GM23338 (cell line): ENCODE measurements around the gene PPP1R12C. TPM values are rescaled to one million over a fixed set of nuclear protein-coding genes. Genes with fewer than 3 reads are reported as not detected.
A peak's percentile ranks its signal among the peaks of the same experiment; 100 is the strongest.

Source experiments
- ATAC-seq: fragments of 200-7000 bp; cut with Tn5 transposase; 3 replicates; pipeline ENCODE4 v1.9.1; 2020
- DNase-seq: peaks from one replicate; pipeline ENCODE4 v3.0.0-alpha.2; 2015; ENCODE audit warnings: low spot score
- H2AFZ ChIP-seq: fragments of 200-600 bp; sonication (generic); 2 replicates; pipeline ENCODE4 v1.8.0; 2016; ENCODE audit warnings: antibody characterized with exemption, mild to moderate bottlenecking, moderate library complexity
- H3F3A ChIP-seq: fragments of 200-600 bp; sonication (generic); replicated peaks from 2 replicates; pipeline ENCODE4 v1.8.0; 2017; ENCODE audit warnings: antibody characterized with exemption, mixed run types, low read depth
- H3K27ac ChIP-seq: fragments of 200-600 bp; sonication (generic); 2 replicates; pipeline ENCODE4 v1.6.1; 2016; ENCODE audit warnings: low read depth
- H3K27me3 ChIP-seq: fragments of 200-600 bp; sonication (generic); 2 replicates; pipeline ENCODE4 v1.8.0; 2016; ENCODE audit warnings: mild to moderate bottlenecking, mixed run types, moderate library complexity; ENCODE audit not compliant: insufficient read depth
- H3K36me3 ChIP-seq: fragments of 200-600 bp; sonication (generic); 2 replicates; pipeline ENCODE4 v1.8.0; 2016; ENCODE audit warnings: mild to moderate bottlenecking; ENCODE audit not compliant: insufficient read depth
- H3K4me1 ChIP-seq: fragments of 200-600 bp; sonication (generic); 2 replicates; pipeline ENCODE4 v1.8.0; 2016; ENCODE audit warnings: mild to moderate bottlenecking, moderate library complexity; ENCODE audit not compliant: insufficient read depth
- H3K4me2 ChIP-seq: fragments of 200-600 bp; sonication (generic); 2 replicates; pipeline ENCODE4 v1.7.1; 2017; ENCODE audit warnings: mixed run types
- H3K4me3 ChIP-seq: fragments of 200-600 bp; sonication (generic); 2 replicates; pipeline ENCODE4 v1.6.1; 2016; ENCODE audit warnings: mixed run types
- H3K79me2 ChIP-seq: fragments of 200-600 bp; sonication (generic); replicated peaks from 2 replicates; pipeline ENCODE4 v1.8.0; 2017; ENCODE audit warnings: mild to moderate bottlenecking; ENCODE audit not compliant: insufficient read depth
- H3K9me2 ChIP-seq: fragments of 200-600 bp; sonication (generic); 2 replicates; pipeline ENCODE4 v1.8.0; 2017; ENCODE audit not compliant: insufficient read depth
- H4K20me1 ChIP-seq: fragments of 200-600 bp; sonication (generic); replicated peaks from 2 replicates; pipeline ENCODE4 v1.8.0; 2017; ENCODE audit warnings: mild to moderate bottlenecking; ENCODE audit not compliant: insufficient read depth
- H3K27ac Mint-ChIP-seq: 2 replicates; pipeline ENCODE4 v1.8.0; 2020; ENCODE audit warnings: inconsistent platforms, mild to moderate bottlenecking, moderate library complexity, mixed read lengths
- H3K27me3 Mint-ChIP-seq: 3 replicates; pipeline ENCODE4 v1.8.0; 2022; ENCODE audit warnings: low read depth, mild to moderate bottlenecking, moderate library complexity, mixed read lengths, inconsistent platforms; ENCODE audit not compliant: insufficient read depth, poor library complexity
- H3K36me3 Mint-ChIP-seq: 3 replicates; pipeline ENCODE4 v1.8.0; 2021; ENCODE audit warnings: low read depth, mild to moderate bottlenecking, inconsistent platforms, moderate library complexity, mixed read lengths
- H3K4me1 Mint-ChIP-seq: 3 replicates; pipeline ENCODE4 v1.8.0; 2020; ENCODE audit warnings: mild to moderate bottlenecking, inconsistent platforms, mixed read lengths
- H3K4me3 Mint-ChIP-seq: 3 replicates; pipeline ENCODE4 v1.8.0; 2021; ENCODE audit warnings: moderate library complexity, mild to moderate bottlenecking, inconsistent platforms, mixed read lengths
- H3K9me3 Mint-ChIP-seq: 3 replicates; pipeline ENCODE4 v1.8.0; 2020; ENCODE audit warnings: moderate library complexity, mild to moderate bottlenecking, inconsistent platforms, mixed read lengths
- CREB1 ChIP-seq: fragments of 250-450 bp; sonication (Bioruptor Pico); IDR thresholded peaks from 2 replicates; pipeline ENCODE4 v1.5.0; 2020; ENCODE audit warnings: low read depth, mild to moderate bottlenecking, moderate library complexity
- EZH2 ChIP-seq: fragments of 200-600 bp; sonication (generic); IDR thresholded peaks from one replicate; pipeline ENCODE4 v1.8.0; 2017; ENCODE audit warnings: antibody characterized with exemption, mild to moderate bottlenecking, low read depth; ENCODE audit not compliant: unreplicated experiment
- EZH2phosphoT487 ChIP-seq: fragments of 200-600 bp; sonication (generic); IDR thresholded peaks from one replicate; pipeline ENCODE4 v1.8.1; 2018; ENCODE audit warnings: antibody characterized with exemption; ENCODE audit not compliant: unreplicated experiment
- JUNB ChIP-seq: IDR thresholded peaks from one replicate; pipeline ENCODE4 v1.6.1; 2016; ENCODE audit warnings: antibody characterized with exemption; ENCODE audit not compliant: unreplicated experiment
- POLR2AphosphoS5 ChIP-seq: IDR thresholded peaks from 2 replicates; pipeline ENCODE4 v1.6.1; 2016; ENCODE audit warnings: antibody characterized with exemption, low read depth
- STAT1 ChIP-seq: IDR thresholded peaks from one replicate; pipeline ENCODE4 v1.6.1; 2016; ENCODE audit warnings: antibody characterized with exemption; ENCODE audit not compliant: unreplicated experiment
- ZNF114 ChIP-seq: fragments of 250-450 bp; sonication (Bioruptor Pico); IDR thresholded peaks from 2 replicates; pipeline ENCODE4 v1.5.0; 2020; ENCODE audit warnings: mild to moderate bottlenecking, moderate library complexity
- ZNF331 ChIP-seq: fragments of 250-450 bp; sonication (Bioruptor Pico); IDR thresholded peaks from 2 replicates; pipeline ENCODE4 v1.5.0; 2020; ENCODE audit warnings: low read depth, mild to moderate bottlenecking, moderate library complexity
- polyA plus RNA-seq: library from polyadenylated mRNA; unstranded; fragments of >200 nt; fragmentation: Nextera tagmentation; extraction: Ambion mirVana; gene quantifications from 2 replicates; pipeline ENCODE4 v1.2.1, GENCODE V29; 2016
- total RNA-seq: library from RNA; depleted of rRNA; stranded (reverse); fragments of >200 nt; shearing (Covaris generic); gene quantifications from 2 replicates; pipeline ENCODE4 v1.2.3, GENCODE V29; 2014
- TF ChIP-seq, protein P1 (sequence below): fragments of 250-450 bp; sonication (Bioruptor Pico); IDR thresholded peaks from 2 replicates; pipeline ENCODE4 v1.5.0; 2020; ENCODE audit warnings: mild to moderate bottlenecking, moderate library complexity

The PPP1R12C gene
- total and polyA plus RNA-seq, 2 experiments from 2014 or later: 33.2 to 83.9 TPM

DNA sequence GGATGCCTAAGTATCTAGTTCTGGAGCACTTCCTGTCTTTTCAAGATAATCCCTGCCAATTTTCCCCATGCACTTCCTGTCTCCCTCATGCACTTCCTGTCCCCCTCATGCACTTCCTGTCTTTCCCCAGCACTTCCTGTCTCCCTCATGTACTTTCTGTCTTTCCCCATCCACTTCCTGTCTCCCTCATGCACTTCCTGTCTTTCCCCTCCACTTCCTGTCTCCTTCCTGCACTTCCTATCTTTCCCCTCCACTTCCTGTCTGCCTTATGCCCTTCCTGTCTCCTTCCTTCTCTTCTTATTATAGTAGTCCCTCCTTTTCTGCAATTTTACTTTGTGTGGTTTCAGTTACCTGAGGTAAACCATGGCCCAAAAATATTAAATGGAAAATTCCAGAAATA lies 34.6 kb upstream of the PPP1R12C start:
- Mint-ChIP-seq H3K4me1 (peaks cover 34% of the 10 kb centered on the region), H3K36me3 (peaks cover 33% of the 10 kb centered on the region), H3K4me3 (no peak overlapping the region; the same call in 2 of the 3 replicates), H3K27me3 (peaks cover 23% of the 10 kb centered on the region), H3K27ac (no peak overlapping the region), H3K9me3 (peaks cover 5% of the 10 kb centered on the region)
- peaks cover 9% of the 10 kb centered on the region; the same call in 1 of the 2 replicates for H3K27me3 ChIP-seq
- no peaks in the 10 kb centered on the region; the same call in 1 of the 2 replicates for H4K20me1 ChIP-seq
- H3F3A ChIP-seq: peaks cover 16% of the 10 kb centered on the region; the same call in 1 of the 2 replicates
- no peak overlapping the region for H3K27ac ChIP-seq
- H3K4me3 ChIP-seq: no peak overlapping the region
- no peak for DNase-seq
- H3K4me1 ChIP-seq: peaks cover 22% of the 10 kb centered on the region
- TF ChIP-seq ZNF114 (CRISPR knock-in tag) (no peak), EZH2 (no peak), STAT1 (no peak), EZH2phosphoT487 (no peak), CREB1 (CRISPR knock-in tag) (no peak), POLR2AphosphoS5 (no peak), JUNB (no peak)
- no peaks in the 10 kb centered on the region; the same call in 1 of the 2 replicates for H3K36me3 ChIP-seq
- no peaks in the 10 kb centered on the region for H3K79me2 ChIP-seq
- H3K9me2 ChIP-seq: no peaks in the 10 kb centered on the region
- no peak overlapping the region for H3K4me2 ChIP-seq
- no peak overlapping the region for H2AFZ ChIP-seq
- no peak for ATAC-seq

DNA sequence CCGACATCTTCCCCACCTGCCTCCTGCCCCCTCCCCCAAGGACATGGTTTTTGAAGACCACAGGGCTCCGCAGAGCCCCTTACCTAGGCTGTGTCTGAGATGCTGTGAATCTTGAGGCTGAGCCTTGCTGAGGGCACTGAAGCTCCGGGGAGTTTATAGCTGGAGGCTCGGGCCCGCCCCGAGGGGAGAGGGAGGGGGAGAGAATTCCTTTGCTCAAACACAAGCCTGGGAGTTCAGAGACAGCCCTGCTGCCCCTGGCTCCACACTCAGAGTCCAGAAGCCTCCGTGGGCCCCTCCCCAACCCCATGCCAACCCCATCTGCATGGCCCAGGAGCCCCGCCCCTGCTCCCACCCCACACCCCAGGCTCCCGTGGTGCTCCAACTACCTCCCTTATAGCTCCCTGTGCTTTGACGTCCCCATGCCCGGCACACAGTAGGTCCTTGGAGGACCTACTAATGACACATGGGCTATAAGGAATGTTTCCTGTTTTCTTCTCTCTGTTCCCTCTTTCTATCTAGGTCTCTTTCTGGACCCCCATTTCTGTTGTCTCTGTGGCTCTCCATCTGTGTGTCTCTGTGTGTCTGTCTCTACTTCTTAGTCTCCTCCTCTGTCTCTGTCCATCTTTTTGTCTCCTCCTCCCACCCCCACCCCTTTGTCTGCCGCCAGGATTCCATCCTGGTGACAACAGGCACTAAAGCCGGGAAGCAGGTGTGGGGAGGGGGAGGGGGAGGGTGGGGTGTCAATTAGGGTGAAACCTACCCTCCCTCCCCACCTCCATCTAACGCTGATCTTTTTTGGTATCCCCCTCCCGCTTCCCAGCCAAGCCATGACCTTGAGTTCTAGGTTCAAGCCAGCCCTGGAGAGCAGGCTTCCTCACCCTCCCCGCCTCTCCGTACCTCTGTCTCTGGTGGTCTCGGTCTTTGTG lies 31.9 kb upstream of the PPP1R12C start, which contains the start of gene TNNT1:
Gene TNNT1, minus strand, starts transcription at position 129 of the 926 bp plus-strand sequence. CDS start 2,049 bp downstream, outside the sequence.
- Histone ChIP-seq H3K9me2 (no peaks in the 10 kb centered on the region), H3K27ac (0 out of 2 replicates have a peak within 1 kb of the TSS, but pooled peaks have one; percentile 32), H3K79me2 (no peaks in the 10 kb centered on the region), H3F3A (peaks cover 14% of the 10 kb centered on the region; the same call in 1 of the 2 replicates), H3K36me3 (no peaks in the 10 kb centered on the region; the same call in 1 of the 2 replicates), H3K27me3 (peaks cover 9% of the 10 kb centered on the region; the same call in 1 of the 2 replicates), H2AFZ (peak within 1 kb of the TSS; percentile 18; the same call in 1 of the 2 replicates), H3K4me3 (peak within 1 kb of the TSS; percentile 56), H3K4me2 (peak within 1 kb of the TSS; percentile 84), H3K4me1 (peaks cover 25% of the 10 kb centered on the region), H4K20me1 (no peaks in the 10 kb centered on the region; the same call in 1 of the 2 replicates)
- Mint-ChIP-seq H3K4me3 (peak within 1 kb of the TSS; percentile 65), H3K36me3 (peaks cover 35% of the 10 kb centered on the region), H3K4me1 (peaks cover 36% of the 10 kb centered on the region), H3K27ac (0 out of 2 replicates have a peak within 1 kb of the TSS, but pooled peaks have one; percentile 4), H3K9me3 (peaks cover 5% of the 10 kb centered on the region), H3K27me3 (peaks cover 19% of the 10 kb centered on the region)
- no peak for TF ChIP-seq ZNF114 (CRISPR knock-in tag)
- no peak for TF ChIP-seq POLR2AphosphoS5
- no peak for TF ChIP-seq JUNB
- TF ChIP-seq ZNF331 (CRISPR knock-in tag): no peak
- TF ChIP-seq EZH2phosphoT487: no peak
- TF ChIP-seq, protein P1, sequence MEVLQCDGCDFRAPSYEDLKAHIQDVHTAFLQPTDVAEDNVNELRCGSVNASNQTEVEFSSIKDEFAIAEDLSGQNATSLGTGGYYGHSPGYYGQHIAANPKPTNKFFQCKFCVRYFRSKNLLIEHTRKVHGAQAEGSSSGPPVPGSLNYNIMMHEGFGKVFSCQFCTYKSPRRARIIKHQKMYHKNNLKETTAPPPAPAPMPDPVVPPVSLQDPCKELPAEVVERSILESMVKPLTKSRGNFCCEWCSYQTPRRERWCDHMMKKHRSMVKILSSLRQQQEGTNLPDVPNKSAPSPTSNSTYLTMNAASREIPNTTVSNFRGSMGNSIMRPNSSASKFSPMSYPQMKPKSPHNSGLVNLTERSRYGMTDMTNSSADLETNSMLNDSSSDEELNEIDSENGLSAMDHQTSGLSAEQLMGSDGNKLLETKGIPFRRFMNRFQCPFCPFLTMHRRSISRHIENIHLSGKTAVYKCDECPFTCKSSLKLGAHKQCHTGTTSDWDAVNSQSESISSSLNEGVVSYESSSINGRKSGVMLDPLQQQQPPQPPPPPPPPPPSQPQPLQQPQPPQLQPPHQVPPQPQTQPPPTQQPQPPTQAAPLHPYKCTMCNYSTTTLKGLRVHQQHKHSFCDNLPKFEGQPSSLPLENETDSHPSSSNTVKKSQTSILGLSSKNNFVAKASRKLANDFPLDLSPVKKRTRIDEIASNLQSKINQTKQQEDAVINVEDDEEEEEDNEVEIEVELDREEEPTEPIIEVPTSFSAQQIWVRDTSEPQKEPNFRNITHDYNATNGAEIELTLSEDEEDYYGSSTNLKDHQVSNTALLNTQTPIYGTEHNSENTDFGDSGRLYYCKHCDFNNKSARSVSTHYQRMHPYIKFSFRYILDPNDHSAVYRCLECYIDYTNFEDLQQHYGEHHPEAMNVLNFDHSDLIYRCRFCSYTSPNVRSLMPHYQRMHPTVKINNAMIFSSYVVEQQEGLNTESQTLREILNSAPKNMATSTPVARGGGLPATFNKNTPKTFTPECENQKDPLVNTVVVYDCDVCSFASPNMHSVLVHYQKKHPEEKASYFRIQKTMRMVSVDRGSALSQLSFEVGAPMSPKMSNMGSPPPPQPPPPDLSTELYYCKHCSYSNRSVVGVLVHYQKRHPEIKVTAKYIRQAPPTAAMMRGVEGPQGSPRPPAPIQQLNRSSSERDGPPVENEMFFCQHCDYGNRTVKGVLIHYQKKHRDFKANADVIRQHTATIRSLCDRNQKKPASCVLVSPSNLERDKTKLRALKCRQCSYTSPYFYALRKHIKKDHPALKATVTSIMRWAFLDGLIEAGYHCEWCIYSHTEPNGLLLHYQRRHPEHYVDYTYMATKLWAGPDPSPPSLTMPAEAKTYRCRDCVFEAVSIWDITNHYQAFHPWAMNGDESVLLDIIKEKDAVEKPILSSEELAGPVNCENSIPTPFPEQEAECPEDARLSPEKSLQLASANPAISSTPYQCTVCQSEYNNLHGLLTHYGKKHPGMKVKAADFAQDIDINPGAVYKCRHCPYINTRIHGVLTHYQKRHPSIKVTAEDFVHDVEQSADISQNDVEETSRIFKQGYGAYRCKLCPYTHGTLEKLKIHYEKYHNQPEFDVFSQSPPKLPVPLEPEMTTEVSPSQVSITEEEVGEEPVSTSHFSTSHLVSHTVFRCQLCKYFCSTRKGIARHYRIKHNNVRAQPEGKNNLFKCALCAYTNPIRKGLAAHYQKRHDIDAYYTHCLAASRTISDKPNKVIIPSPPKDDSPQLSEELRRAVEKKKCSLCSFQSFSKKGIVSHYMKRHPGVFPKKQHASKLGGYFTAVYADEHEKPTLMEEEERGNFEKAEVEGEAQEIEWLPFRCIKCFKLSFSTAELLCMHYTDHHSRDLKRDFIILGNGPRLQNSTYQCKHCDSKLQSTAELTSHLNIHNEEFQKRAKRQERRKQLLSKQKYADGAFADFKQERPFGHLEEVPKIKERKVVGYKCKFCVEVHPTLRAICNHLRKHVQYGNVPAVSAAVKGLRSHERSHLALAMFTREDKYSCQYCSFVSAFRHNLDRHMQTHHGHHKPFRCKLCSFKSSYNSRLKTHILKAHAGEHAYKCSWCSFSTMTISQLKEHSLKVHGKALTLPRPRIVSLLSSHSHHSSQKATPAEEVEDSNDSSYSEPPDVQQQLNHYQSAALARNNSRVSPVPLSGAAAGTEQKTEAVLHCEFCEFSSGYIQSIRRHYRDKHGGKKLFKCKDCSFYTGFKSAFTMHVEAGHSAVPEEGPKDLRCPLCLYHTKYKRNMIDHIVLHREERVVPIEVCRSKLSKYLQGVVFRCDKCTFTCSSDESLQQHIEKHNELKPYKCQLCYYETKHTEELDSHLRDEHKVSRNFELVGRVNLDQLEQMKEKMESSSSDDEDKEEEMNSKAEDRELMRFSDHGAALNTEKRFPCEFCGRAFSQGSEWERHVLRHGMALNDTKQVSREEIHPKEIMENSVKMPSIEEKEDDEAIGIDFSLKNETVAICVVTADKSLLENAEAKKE: no peak
- DNase-seq (peak; percentile 83), ATAC-seq (peak; percentile 37)
